Prostate gland (tissue), 2 donors: ENCODE data around the gene TMC8.

Experiments
- POLR2A ChIP-seq: fragments of 450-650 bp; IDR thresholded peaks from one replicate; pipeline ENCODE4 v1.6.1; 2016; ENCODE audit warnings: antibody characterized with exemption, mild to moderate bottlenecking
- TF ChIP-seq, protein P1 (sequence below), 4 experiments: fragments of 200-600 bp in 2 of 4; fragments of 450-650 bp in 2 of 4; sonication (generic) in 2 of 4; IDR thresholded peaks; 1 replicate in 3 of 4; 2 replicates in 1 of 4; pipeline ENCODE4 v1.5.1; 2016 to 2019; ENCODE audit warnings: antibody characterized with exemption in 4 of 4, mild to moderate bottlenecking in 2 of 4, moderate library complexity in 2 of 4

DNA sequence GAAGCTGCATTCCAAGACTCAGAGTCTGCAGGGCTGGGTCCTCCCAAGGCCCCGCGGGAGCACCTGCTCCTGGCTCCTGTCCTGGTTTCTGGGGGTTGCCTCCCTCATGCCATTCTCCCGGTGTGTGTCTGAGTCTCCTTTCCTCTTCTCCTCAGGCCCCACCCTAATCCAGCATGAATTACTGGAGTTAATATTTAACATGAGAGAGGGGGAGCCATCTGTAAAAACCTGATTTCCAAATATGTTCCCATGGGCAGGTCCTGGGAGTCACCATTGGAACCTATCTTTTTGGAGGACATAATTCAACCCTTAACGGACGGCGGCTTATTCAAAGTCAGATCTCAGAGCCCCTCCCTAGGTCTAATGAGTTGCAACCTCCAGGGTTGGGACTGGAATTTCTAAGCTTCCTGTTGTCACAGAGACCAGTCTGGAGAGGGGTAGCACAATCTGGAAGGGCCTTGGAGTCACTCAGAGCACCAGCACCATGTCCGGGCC is 21.0 kb downstream of the TMC8 start:
- TF ChIP-seq, protein P1, sequence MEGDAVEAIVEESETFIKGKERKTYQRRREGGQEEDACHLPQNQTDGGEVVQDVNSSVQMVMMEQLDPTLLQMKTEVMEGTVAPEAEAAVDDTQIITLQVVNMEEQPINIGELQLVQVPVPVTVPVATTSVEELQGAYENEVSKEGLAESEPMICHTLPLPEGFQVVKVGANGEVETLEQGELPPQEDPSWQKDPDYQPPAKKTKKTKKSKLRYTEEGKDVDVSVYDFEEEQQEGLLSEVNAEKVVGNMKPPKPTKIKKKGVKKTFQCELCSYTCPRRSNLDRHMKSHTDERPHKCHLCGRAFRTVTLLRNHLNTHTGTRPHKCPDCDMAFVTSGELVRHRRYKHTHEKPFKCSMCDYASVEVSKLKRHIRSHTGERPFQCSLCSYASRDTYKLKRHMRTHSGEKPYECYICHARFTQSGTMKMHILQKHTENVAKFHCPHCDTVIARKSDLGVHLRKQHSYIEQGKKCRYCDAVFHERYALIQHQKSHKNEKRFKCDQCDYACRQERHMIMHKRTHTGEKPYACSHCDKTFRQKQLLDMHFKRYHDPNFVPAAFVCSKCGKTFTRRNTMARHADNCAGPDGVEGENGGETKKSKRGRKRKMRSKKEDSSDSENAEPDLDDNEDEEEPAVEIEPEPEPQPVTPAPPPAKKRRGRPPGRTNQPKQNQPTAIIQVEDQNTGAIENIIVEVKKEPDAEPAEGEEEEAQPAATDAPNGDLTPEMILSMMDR (IDR thresholded peaks at IDR 0.05): no peak
- no peak for TF ChIP-seq POLR2A
